Sigmoid colon (tissue), 7 donors: ENCODE data around the gene RPS15A. TPM values are rescaled to one million over a fixed set of nuclear protein-coding genes. Genes with fewer than 3 reads are reported as not detected.
A peak's percentile ranks its signal among the peaks of the same experiment; 100 is the strongest.

Experiments used
- DNase-seq: peaks from one replicate; pipeline ENCODE4 v3.0.0-alpha.2; 2019
- H3K27ac ChIP-seq, 4 donors: fragments of 200-600 bp; sonication (generic); one replicate each; pipeline ENCODE4 v1.5.1; 2016 to 2019; ENCODE audit warnings: mild to moderate bottlenecking in 1 of 4
- H3K27me3 ChIP-seq, 3 donors: fragments of 200-600 bp; sonication (generic); one replicate each; pipeline ENCODE4 v1.5.1; 2019; ENCODE audit warnings: mild to moderate bottlenecking in 1 of 3
- H3K36me3 ChIP-seq, 4 donors: fragments of 200-600 bp; sonication (generic); one replicate each; pipeline ENCODE4 v1.5.1; 2016 to 2019
- H3K4me1 ChIP-seq, 4 donors: fragments of 200-600 bp; sonication (generic); one replicate each; pipeline ENCODE4 v1.5.1; 2017 to 2019
- H3K4me3 ChIP-seq, 4 donors: fragments of 200-600 bp; sonication (generic); one replicate each; pipeline ENCODE4 v1.5.1; 2017 to 2019; ENCODE audit warnings: mild to moderate bottlenecking in 2 of 4, moderate library complexity in 1 of 4
- H3K9me3 ChIP-seq, 4 donors: fragments of 200-600 bp in 3 of 4; sonication (generic) in 3 of 4; one replicate each; pipeline versions ENCODE4 v1.5.1 to v1.6.1; 2013 to 2019
- CTCF ChIP-seq, 4 experiments: fragments of 450-650 bp in 3 of 4; fragments of 200-600 bp in 1 of 4; IDR thresholded peaks; one replicate each; pipeline ENCODE4 v1.5.1; 2016 to 2019; ENCODE audit warnings: antibody characterized with exemption in 4 of 4, mild to moderate bottlenecking in 3 of 4, moderate library complexity in 2 of 4
- EP300 ChIP-seq, 4 donors: sonication (generic); formaldehyde crosslinking; IDR thresholded peaks; one replicate each; pipeline ENCODE4 v1.6.1; 2017; ENCODE audit warnings: antibody characterized with exemption in 4 of 4
- POLR2A ChIP-seq, 2 donors: fragments of 450-650 bp; IDR thresholded peaks; one replicate each; pipeline ENCODE4 v1.6.1; 2016; ENCODE audit warnings: antibody characterized with exemption in 2 of 2, mild to moderate bottlenecking in 2 of 2, moderate library complexity in 2 of 2
- POLR2AphosphoS5 ChIP-seq, 4 donors: sonication (generic); formaldehyde crosslinking; IDR thresholded peaks; one replicate each; pipeline ENCODE4 v1.6.1; 2017; ENCODE audit warnings: antibody characterized with exemption in 4 of 4
- WGBS, 2 donors: extraction: QIAGEN DNeasy Blood & Tissue Kit; methylation state at CpG; one replicate each; pipeline ENCODE4 v1.1.7; 2013; 5-methylcytosine and 5-hydroxymethylcytosine counted together
- intact Hi-C: fragments of 100-400 bp; cut with DNase I; formaldehyde crosslinking; loops from one replicate; pipeline ENCODE4 v1.15.1; 2023
- polyA plus RNA-seq, 3 donors: library from polyadenylated mRNA; stranded (reverse); fragments of 200-250 nt; gene quantifications; one replicate each; pipeline ENCODE4 v1.2.3, GENCODE V29; 2013
- total RNA-seq, 4 donors: library from RNA; depleted of rRNA; stranded (reverse); fragments of >200 nt; gene quantifications; one replicate each; pipeline ENCODE4 v1.1.0, GENCODE V29; 2016
- donor health status: healthy with polysubstance abuse.
- donor health status: Bipolar disorder and iron deficiency.
- donor health status: healthy.

Gene RPS15A
- total and polyA plus RNA-seq, 7 donors = 1,724 to 6,579 (median 4,979) TPM

DNA sequence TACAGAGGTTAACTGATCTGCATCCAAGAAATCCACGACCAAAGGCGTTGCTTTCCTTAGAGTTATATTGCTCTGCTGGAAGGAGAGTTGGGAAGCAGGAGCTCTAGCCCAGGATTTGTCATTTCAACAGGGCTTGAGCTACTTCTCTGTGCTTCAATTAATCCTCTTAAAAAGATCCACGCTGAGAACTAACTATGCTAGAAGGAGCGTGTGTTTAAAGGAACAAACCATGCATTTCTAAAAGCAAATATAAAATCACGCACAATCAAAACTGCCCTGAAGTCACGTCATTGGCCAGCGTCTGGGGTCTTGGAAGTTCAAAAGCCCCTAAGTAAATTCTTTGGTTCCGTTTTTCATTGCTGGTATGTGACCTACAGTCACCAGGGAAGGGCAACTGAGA is 10.2 kb upstream of the RPS15A start:
- intact Hi-C loops = loop anchor here (2.0 to 5.0 kb wide), 3 partner anchors 127 to 722 kb away; partner anchors contain the start of genes CCP110, GDE1 and SMG1
- no peak for DNase-seq
- peaks cover 0 to 42% (median 30%) of the 10 kb centered on the region in 4 donors for H3K4me1 ChIP-seq

DNA sequence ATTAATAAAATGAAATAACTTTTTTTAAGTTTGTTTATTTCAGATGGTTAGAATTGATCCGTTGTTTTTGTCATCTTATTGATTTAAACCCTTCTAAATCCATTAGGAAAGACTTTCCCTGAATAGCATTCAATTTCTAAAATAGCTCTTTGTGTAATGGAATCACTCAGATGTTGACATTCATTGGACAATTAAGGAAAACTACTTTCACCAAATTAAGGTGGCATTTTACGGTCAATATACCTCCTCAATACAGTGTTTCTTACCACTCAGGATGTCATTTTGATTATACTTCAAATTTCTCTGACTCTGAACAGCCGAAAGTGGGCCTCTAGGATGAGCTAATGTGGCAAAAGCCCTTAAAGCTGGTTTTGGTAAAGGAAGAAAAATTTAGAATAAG is 9.4 kb upstream of the RPS15A start:
- H3K4me3 ChIP-seq = peak overlapping the region in 1 of 4 donors; percentile 91
- peak overlapping the region in 2 of 4 donors; percentile 94 to 95 for H3K27ac ChIP-seq
- WGBS, 2 donors = 74 to 78% methylated on average over 3 of the region's 3 CpGs
- no peaks in the 10 kb centered on the region for H3K27me3 ChIP-seq
- H3K36me3 ChIP-seq = peaks cover under 1 to 39% (median 4%) of the 10 kb centered on the region in 4 donors
- H3K4me1 ChIP-seq = peaks cover 0 to 37% (median 30%) of the 10 kb centered on the region in 4 donors
- intact Hi-C loops = loop anchor here (10.0 kb wide), 1 partner anchor 265 kb away; the partner anchor contains the start of gene COQ7
- no peaks in the 10 kb centered on the region for H3K9me3 ChIP-seq
- TF ChIP-seq POLR2A (IDR thresholded peaks at IDR 0.05) (no peak), POLR2AphosphoS5 (IDR thresholded peaks at IDR 0.05) (no peak), CTCF (IDR thresholded peaks at IDR 0.05) (no peak), EP300 (IDR thresholded peaks at IDR 0.05) (no peak)
- no peak for DNase-seq

More for the DNA sequence above, 10.2 kb upstream of the RPS15A start:
- peak overlapping the region; percentile 61 to 95 (median 90) for H3K4me3 ChIP-seq
- H3K27me3 ChIP-seq = no peaks in the 10 kb centered on the region
- H3K36me3 ChIP-seq = peaks cover 0 to 31% (median 3%) of the 10 kb centered on the region in 4 donors
- H3K9me3 ChIP-seq = no peaks in the 10 kb centered on the region
- WGBS, 2 donors = 2 to 6% methylated on average over 8 of the region's 8 CpGs
- no peak for TF ChIP-seq POLR2AphosphoS5 (IDR thresholded peaks at IDR 0.05)
- no peak for TF ChIP-seq POLR2A (IDR thresholded peaks at IDR 0.05)
- no peak for TF ChIP-seq EP300 (IDR thresholded peaks at IDR 0.05)
- no peak for TF ChIP-seq CTCF (IDR thresholded peaks at IDR 0.05)
- peak overlapping the region; percentile 81 to 95 (median 92) for H3K27ac ChIP-seq

DNA sequence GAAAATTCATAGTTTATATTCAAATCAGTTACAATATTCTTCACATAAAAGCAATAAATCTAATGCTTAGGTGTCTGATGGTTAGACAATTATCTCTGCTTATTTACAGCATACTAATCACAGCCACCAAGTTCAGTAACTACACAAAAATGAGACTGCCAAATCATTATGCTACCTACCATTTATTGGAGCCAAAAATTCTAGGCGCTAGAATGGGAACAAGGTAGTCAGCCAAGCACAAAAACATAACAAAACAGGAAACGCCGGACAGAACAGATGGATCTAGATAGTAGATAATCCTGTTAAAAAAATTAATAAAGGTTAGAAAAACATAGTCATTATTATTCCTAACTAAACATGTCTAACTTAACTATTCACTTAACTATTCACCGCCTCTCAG is 7.6 kb upstream of the RPS15A start:
- 90 to 94% methylated on average over 4 of the region's 4 CpGs for WGBS, 2 donors
- no peaks in the 10 kb centered on the region for H3K27me3 ChIP-seq
- no peak overlapping the region for H3K27ac ChIP-seq
- intact Hi-C loops = loop anchor here (10.0 kb wide), 1 partner anchor 267 kb away; the partner anchor contains the start of gene COQ7
- peaks cover 8 to 57% (median 17%) of the 10 kb centered on the region in 4 donors for H3K36me3 ChIP-seq
- H3K4me3 ChIP-seq = no peak overlapping the region
- DNase-seq = no peak
- peaks cover 0 to 31% (median 28%) of the 10 kb centered on the region in 4 donors for H3K4me1 ChIP-seq
- TF ChIP-seq POLR2AphosphoS5 (IDR thresholded peaks at IDR 0.05) = no peak
- TF ChIP-seq CTCF (IDR thresholded peaks at IDR 0.05) = no peak
- no peak for TF ChIP-seq EP300 (IDR thresholded peaks at IDR 0.05)
- TF ChIP-seq POLR2A (IDR thresholded peaks at IDR 0.05) = no peak
- H3K9me3 ChIP-seq = no peaks in the 10 kb centered on the region

GRCh38 chr16:18796377-18796776 is 6.2 kb upstream of the RPS15A start:
- Histone ChIP-seq H3K27me3 (no peaks in the 10 kb centered on the region), H3K4me3 (no peak overlapping the region), H3K9me3 (no peaks in the 10 kb centered on the region), H3K36me3 (peaks cover 8 to 67% (median 21%) of the 10 kb centered on the region in 4 donors), H3K27ac (no peak overlapping the region), H3K4me1 (peaks cover 0 to 22% (median 20%) of the 10 kb centered on the region in 4 donors)
- no peak for TF ChIP-seq POLR2A (IDR thresholded peaks at IDR 0.05)
- no peak for TF ChIP-seq CTCF (IDR thresholded peaks at IDR 0.05)
- TF ChIP-seq EP300 (IDR thresholded peaks at IDR 0.05) = no peak
- no peak for TF ChIP-seq POLR2AphosphoS5 (IDR thresholded peaks at IDR 0.05)
- WGBS, 2 donors = 86% methylated on average over 1 of the region's 1 CpG
- intact Hi-C loops = loop anchor here (10.0 kb wide), 1 partner anchor 268 kb away; the partner anchor contains the start of gene COQ7
- DNase-seq = no peak
